Endothelial cell of umbilical vein (primary cell): ENCODE measurements around the gene GSTM3. TPM values are rescaled to one million over a fixed set of nuclear protein-coding genes. Genes with fewer than 3 reads are reported as not detected.

ENCODE experiments used
- BruUV-seq: library from RNA; stranded (reverse); fragments of 400-500 nt; replicated peaks from 2 replicates; lab custom pipeline; 2021; lab: Mats Ljungman, UMichigan
- CTCF ChIA-PET: fragments of 300-600, 350-600 bp; sonication (Branson Sonifier 250); formaldehyde crosslinking; loops from one replicate; lab custom pipeline; 2021; ENCODE audit warnings: antibody characterized with exemption, inconsistent platforms; lab: Charles Lee
- POLR2A ChIA-PET: fragments of 300-600, 350-600 bp; sonication (Branson Sonifier 250); formaldehyde crosslinking; loops from one replicate; lab custom pipeline; 2021; ENCODE audit warnings: antibody characterized with exemption, inconsistent platforms; lab: Charles Lee
- DNase-seq: peaks from one replicate; pipeline ENCODE4 v3.0.0-alpha.2; 2011; ENCODE audit warnings: low read depth, low spot score
- FAIRE-seq: peaks from 2 replicates; lab custom pipeline; 2011; peaks lifted over from hg19 to GRCh38; lab: Jason Lieb, UNC
- H2AFZ ChIP-seq: 2 replicates; pipeline ENCODE4 v1.6.0; 2012; ENCODE audit warnings: low read depth, low read length, control low read depth, inconsistent platforms
- H3K27ac ChIP-seq: 2 replicates; pipeline ENCODE4 v1.5.1; 2011; ENCODE audit warnings: low read depth, mild to moderate bottlenecking, control low read depth, low read length, moderate library complexity; ENCODE audit not compliant: insufficient read depth
- H3K27me3 ChIP-seq, 2 experiments: 2 replicates each; pipeline versions ENCODE4 v1.6.0 to v1.6.1; 2011; ENCODE audit warnings: low read length in 2 of 2, mixed read lengths in 1 of 2; ENCODE audit not compliant: control insufficient read depth in 2 of 2, insufficient read depth in 2 of 2
- H3K36me3 ChIP-seq, 2 experiments: 2 replicates in 1 of 2; 3 replicates in 1 of 2; pipeline ENCODE4 v1.5.1; 2011; ENCODE audit warnings: low read length in 2 of 2, mild to moderate bottlenecking in 1 of 2, moderate library complexity in 1 of 2; ENCODE audit not compliant: control insufficient read depth in 2 of 2, insufficient read depth in 2 of 2; ENCODE audit errors: extremely low read depth in 1 of 2
- H3K4me1 ChIP-seq: 3 replicates; pipeline ENCODE4 v1.5.1; 2011; ENCODE audit warnings: mild to moderate bottlenecking, low read length; ENCODE audit not compliant: control insufficient read depth, insufficient read depth; ENCODE audit errors: extremely low read depth
- H3K4me2 ChIP-seq: 2 replicates; pipeline ENCODE4 v1.6.1; 2011; ENCODE audit warnings: low read length, control low read depth, mixed read lengths; ENCODE audit not compliant: insufficient read depth
- H3K4me3 ChIP-seq, 3 experiments: fragments of 200-600 bp in 1 of 3; sonication (generic), shearing (Covaris generic) in 1 of 3; replicated peaks in 1 of 3; 2 replicates each; pipeline ENCODE4 v1.5.1; 2011 to 2016; ENCODE audit warnings: control low read depth in 3 of 3, low read length in 3 of 3, mild to moderate bottlenecking in 2 of 3, inconsistent platforms in 1 of 3, low read depth in 1 of 3, moderate library complexity in 1 of 3; ENCODE audit not compliant: insufficient read depth in 1 of 3
- H3K79me2 ChIP-seq: 2 replicates; pipeline ENCODE4 v1.6.0; 2012; ENCODE audit warnings: low read length, inconsistent platforms; ENCODE audit not compliant: control insufficient read depth, insufficient read depth
- H3K9ac ChIP-seq: replicated peaks from 2 replicates; pipeline ENCODE3; 2011; ENCODE audit warnings: low read length, control low read depth; ENCODE audit not compliant: insufficient read depth; ENCODE audit errors: extremely low read depth
- H3K9me1 ChIP-seq: replicated peaks from 3 replicates; pipeline ENCODE4 v1.6.0; 2011; ENCODE audit warnings: mild to moderate bottlenecking, low read length; ENCODE audit not compliant: control insufficient read depth, insufficient read depth; ENCODE audit errors: extremely low read depth
- H3K9me3 ChIP-seq: replicated peaks from 2 replicates; pipeline ENCODE4 v1.5.1; 2012; ENCODE audit warnings: low read length, inconsistent platforms; ENCODE audit not compliant: control insufficient read depth, insufficient read depth
- H4K20me1 ChIP-seq: replicated peaks from 2 replicates; pipeline ENCODE3; 2011; ENCODE audit warnings: mild to moderate bottlenecking, low read length; ENCODE audit not compliant: control insufficient read depth, insufficient read depth; ENCODE audit errors: extremely low read depth
- EZH2 ChIP-seq: IDR thresholded peaks from 2 replicates; pipeline ENCODE4 v1.6.1; 2012; ENCODE audit warnings: borderline replicate concordance, low read depth, mild to moderate bottlenecking, moderate library complexity, low read length, inconsistent platforms; ENCODE audit not compliant: severe bottlenecking
- FOS ChIP-seq: IDR thresholded peaks from 2 replicates; pipeline ENCODE4 v1.6.1; 2011; ENCODE audit warnings: mild to moderate bottlenecking, low read length, moderate library complexity, borderline replicate concordance; ENCODE audit not compliant: insufficient read depth
- GATA2 ChIP-seq: IDR thresholded peaks from 2 replicates; pipeline ENCODE4 v1.7.0; 2011; ENCODE audit warnings: low read depth, mild to moderate bottlenecking, moderate library complexity, mixed read lengths, low read length; ENCODE audit not compliant: insufficient read length, insufficient read depth
- MYC ChIP-seq: IDR thresholded peaks from one replicate; pipeline ENCODE4 v1.6.1; 2011; ENCODE audit warnings: mild to moderate bottlenecking, low read depth, low read length
- POLR2A ChIP-seq: IDR thresholded peaks from 2 replicates; pipeline ENCODE4 v1.6.1; 2012; ENCODE audit warnings: low read depth, mild to moderate bottlenecking, control low read depth, low read length
- POLR2AphosphoS5 ChIP-seq: IDR thresholded peaks from 2 replicates; pipeline ENCODE4 v1.6.1; 2012; ENCODE audit warnings: low read depth, mild to moderate bottlenecking, control low read depth, low read length, moderate library complexity; ENCODE audit not compliant: insufficient read depth
- dilution Hi-C: fragments of 300-500 bp; cut with MboI; formaldehyde crosslinking; loops from one replicate; pipeline ENCODE4 v1.15.0; 2019; ENCODE audit warnings: low sequenced_read_pairs; ENCODE audit not compliant: extremely low pct_ligation_motif_present
- intact Hi-C: fragments of 100-400 bp; cut with micrococcal nuclease; formaldehyde crosslinking; loops from one replicate; pipeline ENCODE4 v1.10.0; 2022
- polyA plus RNA-seq, 4 experiments: library from polyadenylated mRNA; depleted of rRNA in 3 of 4; stranded (reverse) in 3 of 4; unstranded in 1 of 4; fragments of >200 nt; gene quantifications; 2 replicates each; pipeline versions ENCODE4 v1.2.1 to v1.2.3, GENCODE V29; 2011 to 2012; ENCODE audit warnings: missing spikeins in 1 of 4
- total RNA-seq: library from RNA; stranded (reverse); gene quantifications from 2 replicates; pipeline ENCODE4 v1.2.3, GENCODE V29; 2021
- TF ChIP-seq, protein P1 (sequence below), 2 donors: IDR thresholded peaks; 1 replicate in 1 of 2; 2 replicates in 1 of 2; pipeline ENCODE4 v1.5.1; 2011; ENCODE audit warnings: low read length in 2 of 2, mild to moderate bottlenecking in 2 of 2, moderate library complexity in 2 of 2, control low read depth in 1 of 2, inconsistent platforms in 1 of 2, low read depth in 1 of 2; ENCODE audit not compliant: insufficient read depth in 1 of 2; ENCODE audit errors: extremely low read depth in 1 of 2

GSTM3 gene
- total and polyA plus RNA-seq, 2 donors (not counting 3 experiments of a cell fraction or from before 2014, with no cell fraction given): 27.9 to 52.0 TPM

GRCh38 chr1:109769330-109770078, 28.7 kb upstream of the GSTM3 start:
- H2AFZ ChIP-seq: no peak overlapping the region
- H4K20me1 ChIP-seq: no peaks in the 10 kb centered on the region
- no TSS peak for BruUV-seq
- intact Hi-C loops (loop anchor here (10.0 kb wide), 1 partner anchor 285 kb away; the partner anchor contains the start of gene ATXN7L2), dilution Hi-C loops (no loop called here)
- H3K4me3 ChIP-seq: no peak overlapping the region
- H3K36me3 ChIP-seq: no peaks in the 10 kb centered on the region
- no peaks in the 10 kb centered on the region for H3K79me2 ChIP-seq
- FAIRE-seq (no peak), DNase-seq (no peak)
- H3K9me3 ChIP-seq: no peaks in the 10 kb centered on the region
- ChIA-PET POLR2A (no interaction called here), CTCF (interaction anchor here (1.3 to 10.7 kb wide), 4 partner anchors 117 to 223 kb away, joined by 3 to 391 read pairs (median 12); partner anchors contain the start of gene AHCYL1)
- H3K4me1 ChIP-seq: no peaks in the 10 kb centered on the region
- H3K4me2 ChIP-seq: no peak overlapping the region
- H3K9ac ChIP-seq: no peak overlapping the region
- TF ChIP-seq POLR2AphosphoS5 (no peak), POLR2A (no peak), GATA2 (no peak), MYC (no peak), EZH2 (no peak)
- H3K27me3 ChIP-seq: no peaks in the 10 kb centered on the region
- no peak overlapping the region for H3K27ac ChIP-seq
- H3K9me1 ChIP-seq: no peaks in the 10 kb centered on the region

DNA sequence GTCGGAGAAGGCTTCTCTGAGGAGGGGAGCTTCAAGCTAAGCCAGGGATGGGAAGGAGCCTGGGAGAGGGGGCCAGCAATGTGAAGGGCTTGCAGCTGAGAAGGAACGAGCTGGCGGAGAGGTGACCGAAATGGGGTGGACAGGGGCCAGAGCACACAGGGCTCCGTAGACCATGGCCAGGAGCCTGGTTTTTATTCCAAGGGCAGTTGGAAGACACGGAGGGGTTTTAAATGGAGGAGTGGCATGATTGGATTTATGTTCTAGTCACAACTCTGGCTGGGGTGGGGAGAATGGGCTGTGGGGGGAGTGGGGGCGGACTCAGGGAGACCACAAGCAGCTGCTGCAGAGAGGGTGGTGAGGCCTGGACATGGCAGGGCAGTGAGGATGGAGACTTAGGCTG, 28.0 kb upstream of the GSTM3 start:
- Histone ChIP-seq H3K4me1 (peaks cover under 1% of the 10 kb centered on the region), H3K79me2 (no peaks in the 10 kb centered on the region), H3K27me3 (no peaks in the 10 kb centered on the region), H2AFZ (no peak overlapping the region), H3K27ac (no peak overlapping the region), H3K9me3 (no peaks in the 10 kb centered on the region), H4K20me1 (no peaks in the 10 kb centered on the region), H3K9me1 (no peaks in the 10 kb centered on the region), H3K4me2 (no peak overlapping the region), H3K36me3 (no peaks in the 10 kb centered on the region), H3K9ac (no peak overlapping the region), H3K4me3 (no peak overlapping the region)
- ChIA-PET CTCF (interaction anchor here (1.3 to 10.7 kb wide), 4 partner anchors 116 to 223 kb away, joined by 3 to 391 read pairs (median 12); partner anchors contain the start of gene AHCYL1), POLR2A (no interaction called here)
- dilution Hi-C loops: no loop called here
- BruUV-seq: no TSS peak
- no peak for DNase-seq
- intact Hi-C loops: loop anchor here (10.0 kb wide), 1 partner anchor 284 kb away; the partner anchor contains the start of gene ATXN7L2
- no peak for FAIRE-seq
- TF ChIP-seq FOS (no peak), POLR2AphosphoS5 (no peak)
- TF ChIP-seq, protein P1, sequence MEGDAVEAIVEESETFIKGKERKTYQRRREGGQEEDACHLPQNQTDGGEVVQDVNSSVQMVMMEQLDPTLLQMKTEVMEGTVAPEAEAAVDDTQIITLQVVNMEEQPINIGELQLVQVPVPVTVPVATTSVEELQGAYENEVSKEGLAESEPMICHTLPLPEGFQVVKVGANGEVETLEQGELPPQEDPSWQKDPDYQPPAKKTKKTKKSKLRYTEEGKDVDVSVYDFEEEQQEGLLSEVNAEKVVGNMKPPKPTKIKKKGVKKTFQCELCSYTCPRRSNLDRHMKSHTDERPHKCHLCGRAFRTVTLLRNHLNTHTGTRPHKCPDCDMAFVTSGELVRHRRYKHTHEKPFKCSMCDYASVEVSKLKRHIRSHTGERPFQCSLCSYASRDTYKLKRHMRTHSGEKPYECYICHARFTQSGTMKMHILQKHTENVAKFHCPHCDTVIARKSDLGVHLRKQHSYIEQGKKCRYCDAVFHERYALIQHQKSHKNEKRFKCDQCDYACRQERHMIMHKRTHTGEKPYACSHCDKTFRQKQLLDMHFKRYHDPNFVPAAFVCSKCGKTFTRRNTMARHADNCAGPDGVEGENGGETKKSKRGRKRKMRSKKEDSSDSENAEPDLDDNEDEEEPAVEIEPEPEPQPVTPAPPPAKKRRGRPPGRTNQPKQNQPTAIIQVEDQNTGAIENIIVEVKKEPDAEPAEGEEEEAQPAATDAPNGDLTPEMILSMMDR (IDR thresholded peaks at IDR 0.05; ENCODE audit: extremely low read depth in 1 of 2, insufficient read depth in 1 of 2, low read depth in 1 of 2, low read length in 2 of 2): no peak
